Cardiac septum (tissue), 1 donor: ENCODE results near the gene MAG. TPM values are rescaled to one million over a fixed set of nuclear protein-coding genes. Genes with fewer than 3 reads are reported as not detected.

Experiments
- DNase-seq: peaks from one replicate; pipeline ENCODE4 v3.0.0-alpha.2; 2020; ENCODE audit warnings: low spot score
- intact Hi-C: fragments of 100-400 bp; cut with DNase I; formaldehyde crosslinking; loops from one replicate; pipeline ENCODE4 v1.14.0; 2022
- total RNA-seq: library from RNA; stranded (reverse); fragmentation: NEBNext Ultra II Directional; extraction: Animal tissue kit (Norgen Biotek cat#: 25700); gene quantifications from one replicate; pipeline ENCODE4 v1.2.1, GENCODE V29; 2021
- donor health status: DM: no; HTN: no; CAD: no.

Gene MAG
- total RNA-seq, 1 donor from 2014 or later = not detected

- intact Hi-C loops = no loop called here
- DNase-seq = peak; percentile 75
These were observed 27.5 kb upstream of the MAG start for GRCh38 chr19:35264268-35265125.

- intact Hi-C loops = no loop called here
- peak; percentile 60 for DNase-seq
These were observed 26.6 kb upstream of the MAG start for GRCh38 chr19:35265126-35265899.

DNA sequence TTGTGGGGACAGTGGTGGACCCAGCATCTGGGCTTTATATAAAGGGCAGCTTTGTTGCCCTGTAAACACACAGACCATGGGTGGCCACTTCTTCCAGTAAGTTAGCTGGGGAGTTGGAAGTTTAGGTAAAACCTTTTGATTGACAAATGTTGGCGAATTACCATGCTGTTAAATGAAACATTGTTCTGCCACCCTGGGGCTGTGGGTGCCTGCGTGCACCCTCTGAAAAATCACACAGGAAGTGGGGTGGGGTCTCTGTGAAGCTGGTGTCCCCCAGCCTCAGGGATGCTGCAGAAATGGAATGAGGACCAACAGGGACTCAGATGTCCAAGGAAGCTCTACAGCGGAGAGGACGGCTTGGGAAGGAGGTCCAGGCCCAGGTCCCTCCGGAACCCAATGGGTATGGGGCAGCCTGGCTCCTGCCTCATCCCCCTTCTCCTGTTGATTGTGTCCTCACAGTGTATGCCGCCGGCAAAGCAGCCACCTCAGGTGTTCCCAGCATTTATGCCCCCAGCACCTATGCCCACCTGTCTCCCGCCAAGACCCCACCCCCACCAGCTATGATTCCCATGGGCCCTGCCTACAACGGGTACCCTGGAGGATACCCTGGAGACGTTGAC is 26.0 kb upstream of the MAG start:
- DNase-seq = peak; percentile 68
- intact Hi-C loops = no loop called here

DNA sequence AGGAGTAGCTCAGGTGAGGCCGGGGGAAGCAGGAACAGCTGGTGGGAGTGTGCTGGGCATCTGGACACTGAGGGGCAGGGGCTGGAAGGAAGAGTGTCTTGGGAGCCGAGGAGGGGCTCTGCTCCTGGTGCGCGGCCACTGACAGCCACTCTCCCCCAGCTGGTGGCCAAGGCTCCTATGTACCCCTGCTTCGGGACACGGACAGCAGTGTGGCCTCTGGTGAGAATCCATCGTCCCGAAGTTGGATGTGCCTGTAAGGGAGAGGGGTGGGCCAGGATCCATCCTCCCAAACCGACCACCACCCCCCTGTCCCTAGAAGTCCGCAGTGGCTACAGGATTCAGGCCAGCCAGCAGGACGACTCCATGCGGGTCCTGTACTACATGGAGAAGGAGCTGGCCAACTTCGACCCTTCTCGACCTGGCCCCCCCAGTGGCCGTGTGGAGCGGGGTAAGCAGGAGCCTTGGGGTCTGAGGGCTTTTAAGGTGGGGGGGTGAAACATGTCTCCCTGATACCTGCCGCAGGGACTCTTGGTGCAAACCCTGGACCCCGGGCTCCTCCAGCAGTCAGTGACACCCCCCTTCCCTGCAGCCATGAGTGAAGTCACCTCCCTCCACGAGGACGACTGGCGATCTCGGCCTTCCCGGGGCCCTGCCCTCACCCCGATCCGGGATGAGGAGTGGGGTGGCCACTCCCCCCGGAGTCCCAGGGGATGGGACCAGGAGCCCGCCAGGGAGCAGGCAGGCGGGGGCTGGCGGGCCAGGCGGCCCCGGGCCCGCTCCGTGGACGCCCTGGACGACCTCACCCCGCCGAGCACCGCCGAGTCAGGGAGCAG is 25.2 kb upstream of the MAG start:
- peak; percentile 74 for DNase-seq
- intact Hi-C loops = no loop called here

DNA sequence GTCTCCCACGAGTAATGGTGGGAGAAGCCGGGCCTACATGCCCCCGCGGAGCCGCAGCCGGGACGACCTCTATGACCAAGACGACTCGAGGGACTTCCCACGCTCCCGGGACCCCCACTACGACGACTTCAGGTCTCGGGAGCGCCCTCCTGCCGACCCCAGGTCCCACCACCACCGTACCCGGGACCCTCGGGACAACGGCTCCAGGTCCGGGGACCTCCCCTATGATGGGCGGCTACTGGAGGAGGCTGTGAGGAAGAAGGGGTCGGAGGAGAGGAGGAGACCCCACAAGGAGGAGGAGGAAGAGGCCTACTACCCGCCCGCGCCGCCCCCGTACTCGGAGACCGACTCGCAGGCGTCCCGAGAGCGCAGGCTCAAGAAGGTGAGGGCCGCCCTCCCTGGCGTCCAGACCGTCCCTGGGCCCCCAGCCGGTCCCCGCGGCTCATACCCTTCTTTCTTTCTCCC is 24.6 kb upstream of the MAG start:
- intact Hi-C loops = no loop called here
- DNase-seq = peak; percentile 79

DNA sequence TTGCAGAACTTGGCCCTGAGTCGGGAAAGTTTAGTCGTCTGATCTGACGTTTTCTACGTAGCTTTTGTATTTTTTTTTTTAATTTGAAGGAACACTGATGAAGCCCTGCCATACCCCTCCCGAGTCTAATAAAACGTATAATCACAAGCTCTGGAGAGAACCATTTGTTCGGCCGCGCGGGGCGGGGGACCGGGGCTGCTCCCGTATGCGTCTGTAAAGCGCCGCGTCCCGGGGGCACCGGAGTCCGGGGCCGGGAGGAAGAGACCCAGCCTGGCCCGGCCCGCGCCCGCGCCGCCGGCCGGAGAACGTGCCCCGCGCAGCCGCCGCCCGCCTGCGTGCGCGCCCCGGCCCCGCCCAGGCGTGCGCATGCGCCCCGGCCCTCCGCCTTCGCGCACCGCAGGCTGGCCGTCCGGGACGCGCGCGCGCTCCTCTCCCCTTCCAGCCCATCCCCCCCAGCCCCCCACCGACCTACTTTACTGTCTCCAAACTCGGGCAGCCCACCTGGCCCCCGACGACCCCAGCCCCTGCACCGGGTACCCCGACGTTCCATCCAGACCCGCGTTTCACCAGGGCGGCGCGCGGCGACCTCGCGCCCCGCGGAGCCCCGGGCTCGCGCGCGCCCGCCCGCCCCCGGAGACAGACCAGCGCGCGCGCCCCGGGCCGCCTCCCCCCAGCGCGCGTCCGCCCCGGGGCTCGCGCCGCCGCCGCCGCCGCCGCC is 24.0 kb upstream of the MAG start:
- intact Hi-C loops = loop anchor here (2.0 kb wide), 1 partner anchor 125 kb away; the partner anchor contains the start of gene FXYD7
- DNase-seq = peak; percentile 85

DNA sequence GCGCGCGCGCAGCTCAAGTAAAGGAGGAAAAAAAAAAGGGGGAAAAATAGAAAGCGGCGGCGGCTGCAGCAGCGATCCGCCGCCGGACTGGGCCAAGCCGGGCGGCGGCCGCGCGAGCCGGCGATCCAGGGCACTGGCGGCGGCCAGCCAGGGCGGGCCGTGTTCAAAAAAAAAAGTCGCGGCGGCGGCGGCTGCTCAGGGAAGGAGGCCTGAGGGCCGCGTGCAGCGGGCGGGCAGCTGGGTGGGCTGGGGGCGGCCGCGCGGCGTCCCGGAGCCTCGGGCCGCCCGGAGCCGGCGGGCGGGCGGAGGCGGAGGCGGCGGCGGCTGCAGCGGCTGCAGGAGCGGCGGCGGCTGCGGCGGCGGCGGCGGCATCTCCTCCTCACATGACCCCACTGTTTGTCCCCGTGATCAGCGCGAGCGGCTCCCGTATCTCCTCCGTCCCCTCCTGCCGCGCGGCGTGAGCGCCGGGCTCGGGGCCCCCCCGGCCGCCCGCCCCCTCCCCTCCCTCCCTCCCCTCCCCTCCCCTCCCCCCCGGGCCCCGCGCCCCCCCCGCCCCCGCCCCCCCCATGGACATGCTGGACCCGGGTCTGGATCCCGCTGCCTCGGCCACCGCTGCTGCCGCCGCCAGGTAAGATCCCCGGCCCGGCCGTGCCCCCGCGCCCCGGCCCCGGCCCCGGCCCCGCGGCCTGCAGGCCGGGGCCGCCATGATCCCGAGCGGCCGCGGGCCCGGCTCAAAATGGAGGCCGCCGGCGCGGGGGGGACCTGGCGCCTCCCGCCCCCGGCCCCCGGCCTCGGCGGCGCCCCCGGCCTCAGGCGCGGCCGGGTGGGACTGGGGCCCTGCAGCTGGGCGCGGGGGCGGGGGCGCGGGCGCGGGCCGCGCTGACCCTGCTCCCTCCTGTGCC is 23.2 kb upstream of the MAG start, which contains the start of gene USF2:
Gene USF2 (plus strand): TSS at position 427 of the 902 bp plus-strand sequence. CDS start 140 bp downstream, at position 567.
- intact Hi-C loops = loop anchor here (2.0 kb wide), 1 partner anchor 126 kb away; the partner anchor contains the start of gene FXYD7
- peak; percentile 90 for DNase-seq

GRCh38 chr19:35269438-35270117 is 22.4 kb upstream of the MAG start:
- peak; percentile 95 for DNase-seq
- intact Hi-C loops = loop anchor here (2.0 kb wide), 1 partner anchor 127 kb away; the partner anchor contains the start of gene FXYD7

GRCh38 chr19:35270381-35270811 is 21.6 kb upstream of the MAG start:
- DNase-seq = no peak

DNA sequence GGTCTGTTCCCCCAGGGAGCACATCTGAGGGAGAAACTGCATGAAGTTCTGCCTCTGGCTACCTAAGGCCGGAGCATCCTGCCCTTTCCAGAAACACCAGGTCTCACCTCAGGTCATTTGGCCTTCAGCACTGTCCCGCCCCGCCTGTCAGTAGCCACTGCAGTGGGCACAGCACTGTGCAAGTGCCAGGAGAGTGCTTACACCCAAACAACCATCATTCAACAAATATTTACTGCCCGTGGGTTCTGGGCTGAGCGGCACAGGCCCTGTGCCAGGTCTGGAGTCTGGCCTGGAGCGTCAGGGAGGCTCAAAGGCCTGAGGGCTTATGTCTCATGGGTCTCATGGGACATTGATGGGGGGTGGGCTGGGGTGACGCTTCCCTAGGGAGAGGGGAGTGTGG is 20.4 kb upstream of the MAG start:
- intact Hi-C loops = no loop called here
- no peak for DNase-seq

More at GRCh38 chr19:35270381-35270811, 21.6 kb upstream of the MAG start:
- intact Hi-C loops = no loop called here

- intact Hi-C loops = no loop called here
These were observed 19.7 kb upstream of the MAG start for GRCh38 chr19:35272122-35272719.

DNA sequence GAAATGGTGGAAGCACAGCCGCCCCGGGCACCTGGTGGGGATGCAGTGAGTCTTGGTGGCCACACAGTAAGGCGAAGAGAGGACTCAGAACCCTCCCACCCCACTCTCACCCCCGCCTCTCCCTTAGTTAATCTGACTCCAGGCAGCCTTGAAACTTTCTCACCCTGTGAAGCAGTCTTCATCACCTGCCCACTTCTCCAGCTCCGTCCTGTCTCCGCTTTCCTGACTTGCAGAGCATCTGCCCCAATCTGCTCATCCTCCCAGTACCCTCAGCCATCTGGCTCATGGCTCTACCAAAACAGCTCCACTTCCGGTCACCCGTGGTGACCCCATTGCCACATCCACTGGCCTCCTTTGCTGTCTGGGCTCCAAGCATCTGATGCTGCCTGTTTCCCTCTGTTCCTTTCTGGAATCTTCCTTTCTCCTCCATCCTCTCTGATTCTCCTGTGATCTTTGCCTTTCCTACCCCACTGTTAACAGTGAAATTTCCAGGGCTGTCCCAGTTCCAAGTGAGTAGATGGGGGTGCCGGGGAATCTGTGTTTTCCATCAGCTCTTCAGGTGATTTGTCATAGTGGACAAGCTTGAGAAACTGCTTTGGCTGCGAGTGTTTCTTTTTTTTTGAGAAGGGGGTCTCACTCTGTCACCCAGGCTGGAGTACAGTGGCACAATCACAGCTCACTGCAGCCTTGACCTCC is 18.9 kb upstream of the MAG start:
- intact Hi-C loops = no loop called here
- no peak for DNase-seq

More at GRCh38 chr19:35272122-35272719, 19.7 kb upstream of the MAG start:
- no peak for DNase-seq

- intact Hi-C loops = no loop called here
- DNase-seq = no peak
These were observed 18.2 kb upstream of the MAG start for GRCh38 chr19:35273686-35274259.

DNA sequence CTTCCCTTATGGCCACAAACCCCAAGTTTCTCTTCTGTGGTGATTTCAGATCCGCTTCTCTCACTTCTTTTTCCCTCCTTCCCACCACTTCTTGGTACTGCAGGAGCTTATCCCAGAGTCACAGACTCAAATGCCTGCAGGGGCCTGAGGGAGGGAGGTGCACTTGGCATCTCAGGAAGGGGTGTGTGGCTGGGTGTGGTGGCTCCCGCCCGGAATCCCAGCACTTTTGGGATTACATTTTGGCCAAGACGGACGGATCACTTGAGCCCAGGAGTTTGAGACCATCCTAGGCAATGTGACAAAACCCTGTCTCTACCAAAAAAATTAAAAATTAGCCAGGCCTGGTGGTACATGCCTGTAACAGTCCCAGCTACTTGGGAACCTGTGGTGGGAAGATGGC is 17.6 kb upstream of the MAG start:
- no peak for DNase-seq
- intact Hi-C loops = no loop called here

DNA sequence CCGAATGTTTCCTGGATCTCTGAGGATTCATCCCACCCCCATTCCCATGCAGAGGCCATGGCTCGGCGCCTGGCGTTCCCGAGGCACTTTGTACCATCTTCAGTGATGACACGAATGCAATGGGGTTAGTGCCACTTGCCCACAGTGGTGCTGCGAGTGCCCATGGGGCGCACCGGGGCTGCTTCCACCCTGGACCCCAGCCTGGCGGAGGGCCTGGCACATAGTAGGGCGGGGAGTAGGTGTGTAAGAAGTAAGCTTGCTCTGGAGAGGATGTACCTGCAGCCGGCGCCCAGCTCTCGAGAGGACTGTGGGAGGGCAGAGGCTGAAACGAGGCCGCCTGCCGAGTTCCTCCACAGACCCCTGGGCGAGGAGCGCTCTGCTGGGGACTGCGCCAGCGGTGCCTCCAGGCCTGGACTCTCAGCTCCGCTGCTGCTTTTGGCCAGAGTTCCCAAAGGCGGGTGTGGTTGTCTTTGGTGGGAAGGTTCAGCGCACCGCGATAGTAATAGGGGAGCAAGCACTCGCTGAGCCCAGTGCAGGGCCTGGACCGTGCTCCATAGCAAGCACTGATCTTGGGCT is 15.2 kb upstream of the MAG start:
- intact Hi-C loops = no loop called here
- no peak for DNase-seq
